K562 (cell line): ENCODE data around the gene GMEB1. TPM values are rescaled to one million over a fixed set of nuclear protein-coding genes. Genes with fewer than 3 reads are reported as not detected.
A peak's percentile ranks its signal among the peaks of the same experiment; 100 is the strongest.

Source experiments
- CBFA2T3 ChIP-seq: fragments of 450-650 bp; IDR thresholded peaks from 2 replicates; pipeline ENCODE4 v1.6.1; 2017
- FOXP4 ChIP-seq: sonication (generic); formaldehyde crosslinking; IDR thresholded peaks from 2 replicates; pipeline ENCODE4 v1.8.0; 2022; ENCODE audit warnings: mild to moderate bottlenecking, missing genetic modification reagents, borderline replicate concordance
- GABPB1 ChIP-seq: sonication (generic); formaldehyde crosslinking; IDR thresholded peaks from 2 replicates; pipeline ENCODE4 v1.8.0; 2022; ENCODE audit warnings: mild to moderate bottlenecking, missing genetic modification reagents
- HMGXB4 ChIP-seq: sonication (generic); formaldehyde crosslinking; IDR thresholded peaks from 2 replicates; pipeline ENCODE4 v1.8.1; 2023; ENCODE audit warnings: mild to moderate bottlenecking, missing genetic modification reagents
- KAT2B ChIP-seq: IDR thresholded peaks from one replicate; pipeline ENCODE4 v1.6.1; 2012; ENCODE audit warnings: low read depth, mild to moderate bottlenecking, control low read depth, inconsistent platforms, low read length, moderate library complexity
- LARP7 ChIP-seq: fragments of 450-650 bp; IDR thresholded peaks from 2 replicates; pipeline ENCODE4 v1.6.1; 2016
- MTA2 ChIP-seq: fragments of 450-650 bp; IDR thresholded peaks from 2 replicates; pipeline ENCODE4 v1.6.1; 2016; ENCODE audit warnings: low read depth
- MYC ChIP-seq, 2 experiments: fragments of 250-450 bp in 1 of 2; sonication (Bioruptor Pico) in 1 of 2; IDR thresholded peaks; 2 replicates each; pipeline versions ENCODE4 v1.5.1 to v1.6.1; 2012 to 2021; ENCODE audit warnings: low read depth in 2 of 2, borderline replicate concordance in 1 of 2, improper control_type of control experiment in 1 of 2, low read length in 1 of 2, mild to moderate bottlenecking in 1 of 2, moderate library complexity in 1 of 2
- NKRF ChIP-seq: fragments of 450-650 bp; IDR thresholded peaks from 2 replicates; pipeline ENCODE4 v1.6.1; 2016; ENCODE audit warnings: borderline replicate concordance
- RBM39 ChIP-seq: fragments of 200-400 bp; formaldehyde crosslinking; optimal IDR thresholded peaks from 2 replicates; pipeline ENCODE3; 2018; ENCODE audit warnings: low read depth, low read length
- SMAD2 ChIP-seq: fragments of 150-350 bp; IDR thresholded peaks from 2 replicates; pipeline ENCODE4 v1.6.1; 2014; ENCODE audit warnings: low read depth, mild to moderate bottlenecking, low read length
- SNAPC5 ChIP-seq: fragments of 250-450 bp; sonication (Bioruptor Pico); IDR thresholded peaks from 2 replicates; pipeline ENCODE4 v1.8.0; 2021; ENCODE audit warnings: moderate library complexity, mild to moderate bottlenecking, inconsistent platforms
- TFE3 ChIP-seq: fragments of 450-650 bp; formaldehyde crosslinking; IDR thresholded peaks from 2 replicates; pipeline ENCODE4 v1.4.0; 2020; ENCODE audit warnings: mild to moderate bottlenecking, mixed read lengths
- polyA plus RNA-seq, 8 experiments: library from polyadenylated mRNA; depleted of rRNA in 4 of 8; stranded (reverse) in 5 of 8; unstranded in 3 of 8; fragments of >200 nt; fragmentation: Nextera tagmentation in 2 of 8; fragmentation: Illumina TruSeq in 1 of 8; extraction: Ambion mirVana in 2 of 8; extraction: Trizol in 1 of 8; gene quantifications; 2 replicates each; pipeline versions ENCODE4 v1.2.1 to v1.2.3, GENCODE V29; 2011 to 2014; ENCODE audit warnings: inconsistent platforms in 1 of 8, missing spikeins in 1 of 8
- total RNA-seq, 7 experiments: library from RNA; depleted of rRNA in 6 of 7; stranded (reverse); fragments of >200 nt in 6 of 7; fragmentation: Illumina TruSeq in 2 of 7; extraction: Trizol in 2 of 7; gene quantifications; 2 replicates each; pipeline versions ENCODE4 v1.2.1 to v1.2.3, GENCODE V29; 2011 to 2021; ENCODE audit warnings: low replicate concordance in 1 of 7

Gene GMEB1
- total and polyA plus RNA-seq, 9 of the 15 experiments (the other 6 are each of a cell fraction or from before 2014, with no cell fraction given): 6.6 to 17.5 (median 8.5) TPM

GRCh38 chr1:28736450-28737306 is 68.1 kb downstream of the GMEB1 start, which contains the start of gene YTHDF2 (continued):
- TF ChIP-seq TFE3 (no peak), LARP7 (no peak), SMAD2 (no peak), SNAPC5 (CRISPR knock-in tag) (no peak), KAT2B (peak; percentile 75), MTA2 (peak; percentile 44; the same call in 1 of the 2 replicates), GABPB1 (CRISPR knock-in tag) (peak; percentile 93), FOXP4 (CRISPR knock-in tag) (0 out of 2 replicates have a peak, but pooled peaks have one; percentile 67), CBFA2T3 (peak; percentile 48; the same call in 1 of the 2 replicates), MYC (IDR thresholded peaks at IDR 0.05; ENCODE audit: low read depth, low read length) (peak; percentile 97), MYC (CRISPR knock-in tag; IDR thresholded peaks at IDR 0.05; ENCODE audit: borderline replicate concordance, low read depth) (peak; percentile 49; the same call in 1 of the 2 replicates), HMGXB4 (CRISPR knock-in tag) (peak; percentile 93), RBM39 (peak; percentile 66), NKRF (peak; percentile 79)
